Breast epithelium (tissue), 3 donors: ENCODE measurements around the gene SERPINA12.

Source experiments
- POLR2A ChIP-seq: fragments of 450-650 bp; IDR thresholded peaks from one replicate; pipeline ENCODE4 v1.6.1; 2016; ENCODE audit warnings: antibody characterized with exemption, mild to moderate bottlenecking, moderate library complexity
- POLR2AphosphoS5 ChIP-seq, 3 donors: sonication (generic); formaldehyde crosslinking; IDR thresholded peaks; one replicate each; pipeline ENCODE4 v1.6.1; 2017; ENCODE audit warnings: antibody characterized with exemption in 3 of 3
- TF ChIP-seq, protein P1 (sequence below), 3 donors: fragments of 450-650 bp; IDR thresholded peaks; one replicate each; pipeline ENCODE4 v1.5.1; 2016 to 2017; ENCODE audit warnings: antibody characterized with exemption in 3 of 3, mild to moderate bottlenecking in 3 of 3, moderate library complexity in 3 of 3

DNA sequence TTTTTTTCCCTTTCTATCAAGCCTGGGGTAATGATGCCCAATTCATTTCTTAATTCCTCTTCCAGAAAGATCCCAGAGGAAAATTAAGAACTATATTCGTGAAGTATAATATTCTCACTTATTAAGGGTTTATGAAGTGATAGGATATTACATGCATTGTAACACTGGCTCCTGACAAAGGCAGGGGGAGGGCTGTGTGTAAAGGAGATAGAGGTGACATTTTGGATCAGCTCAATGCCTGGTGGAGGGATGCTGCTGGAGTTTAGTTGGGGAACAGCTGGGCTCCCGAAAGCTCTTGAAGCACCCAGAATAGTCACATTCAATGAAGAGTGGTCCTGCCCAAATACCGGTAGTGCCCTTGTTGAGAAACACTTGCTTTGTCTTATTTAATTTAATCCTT is 57.4 kb downstream of the SERPINA12 start:
- TF ChIP-seq, protein P1, sequence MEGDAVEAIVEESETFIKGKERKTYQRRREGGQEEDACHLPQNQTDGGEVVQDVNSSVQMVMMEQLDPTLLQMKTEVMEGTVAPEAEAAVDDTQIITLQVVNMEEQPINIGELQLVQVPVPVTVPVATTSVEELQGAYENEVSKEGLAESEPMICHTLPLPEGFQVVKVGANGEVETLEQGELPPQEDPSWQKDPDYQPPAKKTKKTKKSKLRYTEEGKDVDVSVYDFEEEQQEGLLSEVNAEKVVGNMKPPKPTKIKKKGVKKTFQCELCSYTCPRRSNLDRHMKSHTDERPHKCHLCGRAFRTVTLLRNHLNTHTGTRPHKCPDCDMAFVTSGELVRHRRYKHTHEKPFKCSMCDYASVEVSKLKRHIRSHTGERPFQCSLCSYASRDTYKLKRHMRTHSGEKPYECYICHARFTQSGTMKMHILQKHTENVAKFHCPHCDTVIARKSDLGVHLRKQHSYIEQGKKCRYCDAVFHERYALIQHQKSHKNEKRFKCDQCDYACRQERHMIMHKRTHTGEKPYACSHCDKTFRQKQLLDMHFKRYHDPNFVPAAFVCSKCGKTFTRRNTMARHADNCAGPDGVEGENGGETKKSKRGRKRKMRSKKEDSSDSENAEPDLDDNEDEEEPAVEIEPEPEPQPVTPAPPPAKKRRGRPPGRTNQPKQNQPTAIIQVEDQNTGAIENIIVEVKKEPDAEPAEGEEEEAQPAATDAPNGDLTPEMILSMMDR (IDR thresholded peaks at IDR 0.05): no peak
- no peak for TF ChIP-seq POLR2A
- TF ChIP-seq POLR2AphosphoS5 (IDR thresholded peaks at IDR 0.05): no peak
